GM12872 (cell line): ENCODE data around the gene ADGRD1.

Source experiments
- TF ChIP-seq, protein P1 (sequence below): IDR thresholded peaks from 3 replicates; pipeline ENCODE4 v1.5.1; 2011; ENCODE audit warnings: low read depth, mild to moderate bottlenecking, low read length, moderate library complexity; ENCODE audit not compliant: insufficient read depth

ADGRD1 gene

DNA sequence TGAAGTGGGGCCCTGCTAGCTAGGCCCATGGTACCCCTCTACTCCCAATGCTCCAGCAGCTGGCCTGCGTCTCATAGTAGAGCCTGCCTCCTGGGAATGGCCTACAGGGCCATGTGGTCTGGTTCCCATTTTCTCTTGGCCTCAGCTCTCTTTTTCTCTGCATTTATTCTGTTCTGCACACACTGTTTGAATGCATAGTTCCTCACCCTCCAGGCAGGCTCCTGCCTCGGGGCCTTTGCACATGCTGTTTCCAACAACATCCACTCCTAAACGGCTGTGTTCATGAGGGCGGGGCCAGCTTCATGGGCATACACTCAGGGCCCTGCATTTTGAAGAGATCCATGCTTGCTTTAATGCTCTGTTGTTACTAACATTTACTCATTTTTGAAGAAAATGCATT lies 204.0 kb downstream of the ADGRD1 start:
- TF ChIP-seq, protein P1, sequence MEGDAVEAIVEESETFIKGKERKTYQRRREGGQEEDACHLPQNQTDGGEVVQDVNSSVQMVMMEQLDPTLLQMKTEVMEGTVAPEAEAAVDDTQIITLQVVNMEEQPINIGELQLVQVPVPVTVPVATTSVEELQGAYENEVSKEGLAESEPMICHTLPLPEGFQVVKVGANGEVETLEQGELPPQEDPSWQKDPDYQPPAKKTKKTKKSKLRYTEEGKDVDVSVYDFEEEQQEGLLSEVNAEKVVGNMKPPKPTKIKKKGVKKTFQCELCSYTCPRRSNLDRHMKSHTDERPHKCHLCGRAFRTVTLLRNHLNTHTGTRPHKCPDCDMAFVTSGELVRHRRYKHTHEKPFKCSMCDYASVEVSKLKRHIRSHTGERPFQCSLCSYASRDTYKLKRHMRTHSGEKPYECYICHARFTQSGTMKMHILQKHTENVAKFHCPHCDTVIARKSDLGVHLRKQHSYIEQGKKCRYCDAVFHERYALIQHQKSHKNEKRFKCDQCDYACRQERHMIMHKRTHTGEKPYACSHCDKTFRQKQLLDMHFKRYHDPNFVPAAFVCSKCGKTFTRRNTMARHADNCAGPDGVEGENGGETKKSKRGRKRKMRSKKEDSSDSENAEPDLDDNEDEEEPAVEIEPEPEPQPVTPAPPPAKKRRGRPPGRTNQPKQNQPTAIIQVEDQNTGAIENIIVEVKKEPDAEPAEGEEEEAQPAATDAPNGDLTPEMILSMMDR = no peak

DNA sequence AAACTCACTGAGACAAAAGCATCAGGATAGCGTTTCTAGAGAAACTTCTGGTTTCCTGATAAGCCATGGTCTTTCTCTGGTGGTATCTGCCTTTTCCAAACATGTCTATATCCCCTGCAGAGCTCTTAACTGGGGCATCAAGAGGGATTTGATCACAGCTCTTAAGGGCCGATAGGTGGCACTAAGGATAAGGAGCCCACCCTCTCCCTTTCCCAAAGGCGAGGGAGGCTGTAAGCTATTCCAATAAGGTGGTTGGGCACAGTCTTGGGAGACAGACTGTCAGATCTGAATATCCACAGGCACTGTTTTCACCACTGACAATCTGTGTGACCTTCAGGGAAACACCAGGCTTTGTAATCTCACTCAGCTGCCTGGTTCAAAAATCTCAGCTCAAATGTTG lies 206.0 kb downstream of the ADGRD1 start:
- TF ChIP-seq, protein P1 = no peak

DNA sequence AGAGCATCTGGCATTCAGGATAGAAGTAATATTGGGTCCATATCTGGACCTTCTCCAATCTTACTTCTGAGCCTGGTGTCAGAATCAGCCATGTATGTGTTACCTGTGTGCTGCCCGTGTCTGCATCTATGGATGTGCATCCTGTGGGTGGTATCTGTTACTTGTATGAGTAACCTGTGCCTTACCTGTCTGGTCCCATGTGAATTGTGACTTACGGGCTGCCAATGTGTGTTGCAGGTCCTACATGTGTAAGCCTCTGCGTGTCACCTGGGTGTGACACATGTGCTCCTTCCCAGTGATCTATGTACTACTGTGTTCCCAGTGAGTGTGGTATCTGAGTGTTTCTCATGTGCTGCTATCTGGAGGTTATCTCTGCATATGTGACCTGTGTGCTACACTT lies 208.4 kb downstream of the ADGRD1 start:
- TF ChIP-seq, protein P1 = no peak

DNA sequence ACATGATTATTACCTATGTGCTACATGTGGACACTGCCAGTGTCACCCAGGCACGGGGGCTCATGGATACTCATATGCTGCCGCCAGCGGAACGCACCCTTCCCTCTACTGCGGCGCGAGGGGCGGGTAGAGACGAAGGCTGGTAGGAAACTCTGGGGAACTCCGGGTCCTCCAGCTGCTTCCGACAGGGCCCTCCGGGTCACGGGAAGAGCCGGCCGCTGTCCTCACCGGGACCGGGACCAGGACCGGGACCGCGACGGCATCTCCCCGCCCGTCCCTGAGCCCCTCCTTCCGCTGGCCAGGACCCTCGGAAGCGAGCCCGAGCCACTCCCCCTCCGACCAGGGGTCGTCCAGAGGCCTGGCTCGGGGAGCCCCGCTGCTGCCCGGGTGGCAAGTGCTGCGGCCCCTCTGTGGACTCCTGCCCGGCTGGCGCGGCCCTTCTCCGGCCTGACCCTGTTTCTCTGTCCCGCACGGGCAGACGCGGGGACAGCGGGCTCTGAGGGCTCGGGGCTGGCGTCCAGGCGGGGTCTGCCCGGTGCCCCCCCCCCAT lies 209.6 kb downstream of the ADGRD1 start:
- TF ChIP-seq, protein P1 = no peak

DNA sequence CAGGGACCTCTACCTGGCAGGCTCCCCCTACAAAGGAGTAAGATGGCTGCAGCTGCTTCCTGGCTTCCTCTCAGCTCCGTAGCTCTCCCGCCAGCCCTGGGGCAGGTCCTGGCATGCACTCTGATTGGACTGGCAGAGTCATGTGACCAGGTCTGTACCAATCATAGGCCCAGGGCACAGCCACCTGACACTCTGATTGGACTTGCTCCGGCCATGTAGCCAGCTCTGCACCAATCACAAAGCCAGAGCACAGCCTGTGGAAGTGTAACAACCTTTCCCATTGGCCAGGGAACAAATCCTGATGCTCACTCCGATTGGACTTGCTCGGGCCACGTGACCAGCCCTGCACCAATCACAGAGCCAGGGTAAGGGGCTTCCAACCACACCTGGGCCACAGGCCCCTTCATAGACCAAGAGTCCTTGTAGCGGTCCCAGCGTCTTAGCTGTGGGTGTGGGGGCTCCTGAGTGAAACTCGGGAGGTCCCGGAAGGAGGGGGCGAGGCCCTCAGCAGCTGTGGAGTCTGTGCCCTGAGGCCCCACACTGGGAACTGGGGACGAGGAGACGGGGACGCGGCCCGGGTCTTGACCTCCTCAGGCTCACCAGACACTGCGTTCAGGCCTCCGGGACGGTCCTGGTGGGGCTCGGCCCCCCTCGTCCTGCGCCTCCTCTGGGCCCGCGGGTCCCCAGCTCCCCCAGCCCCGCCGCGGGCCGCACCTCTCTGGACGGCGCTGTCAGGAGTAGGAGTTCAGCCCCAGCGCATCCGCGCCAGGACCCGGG lies 210.6 kb downstream of the ADGRD1 start:
- TF ChIP-seq, protein P1 = no peak

DNA sequence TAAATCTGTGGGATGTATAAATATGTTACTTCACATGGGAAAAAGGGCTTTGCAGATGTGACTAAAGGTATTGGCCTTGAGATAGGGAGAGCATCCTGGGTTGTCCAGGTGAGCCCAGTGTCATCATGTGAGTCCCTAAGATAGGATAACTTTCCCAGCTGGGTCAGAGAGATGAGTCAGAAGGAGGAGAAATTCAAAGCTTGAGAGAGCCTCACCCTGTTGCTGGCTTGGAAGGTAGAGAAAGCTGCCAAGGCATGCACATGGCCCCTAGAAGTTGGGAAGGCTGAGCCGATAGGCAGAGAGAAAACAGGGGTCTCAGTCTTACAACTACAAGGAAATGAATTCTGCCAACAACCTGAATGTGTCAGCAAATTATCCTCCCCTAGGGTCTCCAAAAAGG lies 213.0 kb downstream of the ADGRD1 start:
- TF ChIP-seq, protein P1 = no peak

DNA sequence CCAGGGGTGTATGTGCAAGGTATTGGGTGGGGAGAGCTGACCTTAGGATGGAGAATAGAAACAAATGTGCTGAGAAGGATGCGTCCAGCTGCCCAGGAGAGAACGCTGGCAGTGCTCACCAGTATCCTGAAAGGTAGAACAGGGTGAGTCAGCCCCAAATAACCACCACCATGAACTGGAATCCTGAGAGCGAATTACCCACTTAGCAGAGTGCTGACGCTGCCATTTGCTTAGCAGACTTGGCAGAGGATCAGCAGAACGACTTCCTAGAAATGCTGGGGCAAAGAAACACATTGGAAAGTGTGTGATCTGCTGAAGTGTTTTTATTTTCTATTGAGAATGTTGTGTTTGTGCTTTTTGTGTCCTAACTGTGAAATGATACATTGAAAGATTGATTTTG lies 213.6 kb downstream of the ADGRD1 start:
- TF ChIP-seq, protein P1 = no peak
